Activated B cell treated with CpG ODN at 0.5 μM for 24 hours (primary cell): ENCODE measurements around the gene MYCN. TPM values are rescaled to one million over a fixed set of nuclear protein-coding genes. Genes with fewer than 3 reads are reported as not detected.

ENCODE experiments used
- ATAC-seq: fragments of 200-7000 bp; cut with Tn5 transposase; one replicate; pipeline ENCODE4 v1.10.0; 2021; ENCODE audit warnings: low read depth, mild to moderate bottlenecking, moderate library complexity
- CTCF ChIA-PET: fragments of 350-600 bp; sonication (Branson Sonifier 250); formaldehyde crosslinking; loops from one replicate; lab custom pipeline; 2021; ENCODE audit warnings: antibody characterized with exemption; lab: Charles Lee
- POLR2A ChIA-PET: fragments of 350-600 bp; sonication (Branson Sonifier 250); formaldehyde crosslinking; loops from one replicate; lab custom pipeline; 2021; ENCODE audit warnings: antibody characterized with exemption; lab: Charles Lee
- DNase-seq: peaks from one replicate; pipeline ENCODE4 v3.0.0; 2022
- H3K27ac Mint-ChIP-seq: one replicate; pipeline ENCODE4 v1.8.0; 2020; ENCODE audit warnings: mixed read lengths
- H3K27me3 Mint-ChIP-seq: one replicate; pipeline ENCODE4 v1.8.0; 2021; ENCODE audit warnings: mixed read lengths
- H3K36me3 Mint-ChIP-seq: one replicate; pipeline ENCODE4 v1.8.0; 2021; ENCODE audit warnings: low read depth, mixed read lengths
- H3K4me1 Mint-ChIP-seq: one replicate; pipeline ENCODE4 v1.8.0; 2021; ENCODE audit warnings: mixed read lengths
- H3K4me3 Mint-ChIP-seq: one replicate; pipeline ENCODE4 v1.8.0; 2020; ENCODE audit warnings: mild to moderate bottlenecking, mixed read lengths
- H3K9me3 Mint-ChIP-seq: one replicate; pipeline ENCODE4 v1.8.0; 2020; ENCODE audit warnings: mixed read lengths
- intact Hi-C: fragments of 100-400 bp; cut with micrococcal nuclease; formaldehyde crosslinking; loops from one replicate; pipeline ENCODE4 v1.15.1; 2024
- total RNA-seq: library from RNA; stranded (reverse); gene quantifications from 2 replicates; pipeline ENCODE4 v1.2.3, GENCODE V29; 2022
- TF ChIP-seq, protein P1 (sequence below): fragments of 200-600 bp; IDR thresholded peaks from one replicate; pipeline ENCODE4 v1.8.0; 2022; ENCODE audit warnings: antibody characterized with exemption, mild to moderate bottlenecking

The MYCN gene
- total RNA-seq, 1 donor from 2014 or later: not detected

DNA sequence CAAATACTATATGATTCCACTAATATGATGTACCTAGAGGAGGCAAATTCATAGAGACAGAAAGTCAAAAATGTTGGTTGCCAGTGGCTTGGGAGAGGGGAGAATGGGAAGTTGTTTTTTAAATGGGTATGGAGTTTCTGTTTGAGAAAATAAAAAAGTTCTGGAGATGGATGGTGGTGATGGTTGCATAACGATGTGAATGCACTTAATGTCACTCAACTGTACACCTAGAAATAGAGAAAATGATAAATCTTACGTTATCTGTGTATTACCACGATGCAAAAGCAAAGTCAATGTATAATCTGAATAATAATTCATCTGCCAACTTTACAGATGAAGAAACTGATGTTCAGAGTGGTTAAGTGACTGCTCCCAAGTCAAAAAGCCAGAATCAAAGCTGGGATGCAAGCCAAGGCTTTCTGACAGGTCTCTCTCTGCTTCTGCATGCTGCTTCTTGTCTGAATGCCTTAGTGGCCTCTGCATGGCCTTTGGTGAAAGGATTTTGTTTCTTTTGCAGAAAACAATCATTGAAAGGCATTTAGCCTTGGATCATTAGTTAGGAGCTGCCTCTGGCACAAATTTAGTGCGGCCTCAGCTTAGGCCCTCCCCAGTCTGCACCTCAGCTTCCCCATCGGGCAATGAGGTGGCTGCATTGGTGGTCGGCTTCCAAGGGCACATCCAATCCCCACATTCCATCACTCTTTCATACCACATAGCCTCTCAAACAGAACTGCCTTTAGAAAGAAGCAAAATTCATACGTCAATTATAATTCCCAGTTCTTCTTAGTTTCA lies 46.5 kb upstream of the MYCN start:
- CTCF ChIA-PET: no interaction called here
- TF ChIP-seq, protein P1, sequence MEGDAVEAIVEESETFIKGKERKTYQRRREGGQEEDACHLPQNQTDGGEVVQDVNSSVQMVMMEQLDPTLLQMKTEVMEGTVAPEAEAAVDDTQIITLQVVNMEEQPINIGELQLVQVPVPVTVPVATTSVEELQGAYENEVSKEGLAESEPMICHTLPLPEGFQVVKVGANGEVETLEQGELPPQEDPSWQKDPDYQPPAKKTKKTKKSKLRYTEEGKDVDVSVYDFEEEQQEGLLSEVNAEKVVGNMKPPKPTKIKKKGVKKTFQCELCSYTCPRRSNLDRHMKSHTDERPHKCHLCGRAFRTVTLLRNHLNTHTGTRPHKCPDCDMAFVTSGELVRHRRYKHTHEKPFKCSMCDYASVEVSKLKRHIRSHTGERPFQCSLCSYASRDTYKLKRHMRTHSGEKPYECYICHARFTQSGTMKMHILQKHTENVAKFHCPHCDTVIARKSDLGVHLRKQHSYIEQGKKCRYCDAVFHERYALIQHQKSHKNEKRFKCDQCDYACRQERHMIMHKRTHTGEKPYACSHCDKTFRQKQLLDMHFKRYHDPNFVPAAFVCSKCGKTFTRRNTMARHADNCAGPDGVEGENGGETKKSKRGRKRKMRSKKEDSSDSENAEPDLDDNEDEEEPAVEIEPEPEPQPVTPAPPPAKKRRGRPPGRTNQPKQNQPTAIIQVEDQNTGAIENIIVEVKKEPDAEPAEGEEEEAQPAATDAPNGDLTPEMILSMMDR: no peak
- intact Hi-C loops: no loop called here
- no peak overlapping the region for H3K4me3 Mint-ChIP-seq
- H3K27ac Mint-ChIP-seq: no peak overlapping the region
- no peaks in the 10 kb centered on the region for H3K27me3 Mint-ChIP-seq
- ATAC-seq: no peak
- no peak for DNase-seq
- no peaks in the 10 kb centered on the region for H3K36me3 Mint-ChIP-seq
- H3K9me3 Mint-ChIP-seq: peaks cover 12% of the 10 kb centered on the region
- H3K4me1 Mint-ChIP-seq: no peaks in the 10 kb centered on the region
- POLR2A ChIA-PET: no interaction called here

DNA sequence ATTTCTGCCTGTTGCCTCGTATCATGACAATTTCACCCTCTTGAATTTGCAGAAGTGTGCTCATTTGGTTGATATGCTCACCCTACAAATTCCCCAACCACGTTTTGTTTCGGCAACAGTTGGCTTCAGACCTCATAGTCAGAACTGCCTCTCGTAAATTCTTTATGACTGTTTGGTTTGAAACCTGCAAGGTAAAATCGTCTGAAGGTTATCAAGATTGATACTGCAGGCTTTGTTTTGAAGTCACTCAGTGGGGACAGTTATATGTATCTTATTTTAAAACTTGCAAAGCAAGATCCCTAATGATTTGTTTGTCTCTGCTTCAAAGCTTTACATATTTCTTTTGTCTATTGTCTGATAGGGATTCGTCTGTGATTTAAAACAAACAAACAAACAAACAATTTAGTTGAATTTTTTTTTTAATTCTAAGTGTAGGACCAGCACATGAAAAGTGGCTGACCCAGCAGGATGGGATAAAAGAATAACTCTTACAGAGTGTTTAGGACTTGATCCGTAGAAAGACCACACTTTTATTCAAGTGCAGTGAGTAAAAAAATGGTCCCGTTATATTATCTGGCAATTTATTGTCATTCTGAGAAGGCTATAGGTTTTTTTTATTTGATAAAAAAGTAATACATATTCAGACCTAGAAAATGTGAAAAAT lies 45.7 kb upstream of the MYCN start:
- intact Hi-C loops: no loop called here
- ChIA-PET POLR2A (no interaction called here), CTCF (no interaction called here)
- Mint-ChIP-seq H3K4me1 (no peaks in the 10 kb centered on the region), H3K36me3 (no peaks in the 10 kb centered on the region), H3K4me3 (no peak overlapping the region), H3K27ac (no peak overlapping the region), H3K9me3 (peaks cover 12% of the 10 kb centered on the region), H3K27me3 (no peaks in the 10 kb centered on the region)
- TF ChIP-seq, protein P1: no peak
- ATAC-seq (no peak), DNase-seq (no peak)

DNA sequence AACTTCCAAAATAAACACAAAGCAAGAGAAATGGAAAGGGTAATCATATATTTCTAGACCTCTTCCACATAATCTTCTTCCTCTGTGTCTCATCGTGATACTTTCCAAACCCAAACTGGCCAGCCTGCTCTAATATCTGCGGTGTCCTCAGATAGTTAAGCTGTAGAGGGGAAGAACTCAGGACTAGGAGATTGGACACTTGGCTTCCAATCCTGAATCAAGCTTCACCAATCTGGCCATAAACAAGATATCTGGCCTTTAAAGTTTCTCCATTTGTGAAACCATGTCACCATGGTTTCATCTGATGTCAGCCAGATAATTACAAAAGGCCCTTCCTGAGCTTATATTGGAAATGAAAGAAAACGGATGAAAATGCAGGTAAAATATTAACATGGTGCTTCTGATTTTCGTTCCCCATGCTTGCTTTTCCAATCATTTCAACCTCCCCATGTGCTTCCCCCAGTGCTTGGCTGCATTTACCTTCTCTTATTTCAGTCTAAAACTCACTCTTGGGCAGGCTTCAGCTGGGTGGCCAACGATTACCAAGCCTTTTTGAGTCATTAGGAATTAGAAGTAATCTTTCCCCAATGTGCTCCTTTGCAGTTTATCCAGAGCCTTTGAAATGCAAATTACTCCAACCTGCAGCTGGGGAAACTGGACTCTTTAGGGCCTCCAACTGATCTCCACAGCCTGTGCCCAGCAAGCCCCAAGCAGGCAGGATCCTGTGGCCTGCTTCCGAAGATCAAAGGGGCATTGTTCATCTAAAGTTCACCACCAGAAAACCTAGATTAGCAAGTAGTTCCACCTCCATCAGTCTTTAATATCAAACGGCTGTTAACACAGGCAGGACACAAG lies 44.5 kb upstream of the MYCN start:
- DNase-seq (no peak), ATAC-seq (no peak)
- TF ChIP-seq, protein P1: no peak
- H3K9me3 Mint-ChIP-seq: peaks cover 12% of the 10 kb centered on the region
- H3K36me3 Mint-ChIP-seq: no peaks in the 10 kb centered on the region
- intact Hi-C loops: no loop called here
- POLR2A ChIA-PET: no interaction called here
- CTCF ChIA-PET: no interaction called here
- no peaks in the 10 kb centered on the region for H3K4me1 Mint-ChIP-seq
- H3K27ac Mint-ChIP-seq: no peak overlapping the region
- H3K27me3 Mint-ChIP-seq: no peaks in the 10 kb centered on the region
- H3K4me3 Mint-ChIP-seq: no peak overlapping the region

DNA sequence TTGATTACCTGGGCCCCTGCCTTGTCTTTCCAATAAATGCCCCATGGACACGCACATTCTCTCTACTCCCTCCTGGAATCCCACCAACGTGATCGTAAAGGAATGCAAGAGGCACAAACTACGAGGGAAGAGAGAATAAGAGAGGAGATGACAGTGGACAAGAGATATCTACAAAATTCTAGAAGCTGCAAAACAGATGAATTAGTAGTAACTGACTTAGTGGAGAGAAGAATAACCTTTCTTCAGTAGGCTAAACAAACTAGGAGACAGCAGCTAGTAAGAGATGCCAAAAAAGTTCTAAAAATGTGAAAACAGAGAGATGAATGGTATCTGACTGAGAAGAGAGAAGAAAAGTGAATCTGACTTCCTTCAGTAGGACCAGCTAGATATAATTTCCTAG lies 43.5 kb upstream of the MYCN start:
- peaks cover 14% of the 10 kb centered on the region for H3K9me3 Mint-ChIP-seq
- ATAC-seq (no peak), DNase-seq (no peak)
- H3K36me3 Mint-ChIP-seq: no peaks in the 10 kb centered on the region
- POLR2A ChIA-PET: no interaction called here
- intact Hi-C loops: no loop called here
- no peak overlapping the region for H3K27ac Mint-ChIP-seq
- CTCF ChIA-PET: no interaction called here
- H3K4me3 Mint-ChIP-seq: no peak overlapping the region
- TF ChIP-seq, protein P1: no peak
- no peaks in the 10 kb centered on the region for H3K27me3 Mint-ChIP-seq
- no peaks in the 10 kb centered on the region for H3K4me1 Mint-ChIP-seq
